ENCODE data around the gene FCRL4.
"Not testable (repeated sequence)": the region's sequence is repeated elsewhere in the genome, so short reads cannot be mapped to it uniquely, and the experiment has no call there.

FCRL4 gene

GRCh38 chr1:157562515-157562914 lies 35.4 kb downstream of the FCRL4 start:
- TF ChIP-seq CTCF (IDR thresholded peaks at IDR 0.05; ENCODE audit: poor library complexity, severe bottlenecking) = no peak
- H3K4me3 ChIP-seq (ENCODE audit: severe bottlenecking) = no peak overlapping the region
- H3K27me3 ChIP-seq (ENCODE audit: insufficient read depth, poor library complexity, severe bottlenecking) = peaks cover 8% of the 10 kb centered on the region
- DNase-seq (ENCODE audit: low spot score) (no peak), ATAC-seq (ENCODE audit: low read depth) (no peak)
- H3K27ac ChIP-seq (ENCODE audit: poor library complexity, severe bottlenecking) = no peak overlapping the region
- no peaks in the 10 kb centered on the region for H3K4me1 ChIP-seq (ENCODE audit: insufficient read depth, poor library complexity, severe bottlenecking)
- no peaks in the 10 kb centered on the region for H3K9me3 ChIP-seq (ENCODE audit: severe bottlenecking)
- no peaks in the 10 kb centered on the region for H3K36me3 ChIP-seq (ENCODE audit: low read depth)

DNA sequence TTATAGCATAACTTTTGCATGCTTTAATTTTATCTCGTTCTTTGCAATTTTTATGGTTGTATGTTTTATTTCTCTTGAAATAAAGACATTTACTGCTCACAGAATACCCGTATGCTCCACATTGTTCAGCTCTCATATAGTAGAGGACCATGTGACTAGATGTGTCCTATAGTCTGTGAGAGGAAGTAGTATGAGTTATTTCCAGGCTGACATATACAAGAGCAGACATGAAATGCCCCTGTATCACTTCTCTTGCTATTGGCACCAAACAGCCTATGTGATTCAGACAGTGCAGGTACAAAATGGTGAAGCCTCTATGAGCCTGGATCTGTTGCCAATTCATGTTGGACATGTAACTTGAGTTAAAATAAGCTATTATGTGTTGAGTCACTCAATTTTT lies 39.8 kb downstream of the FCRL4 start:
- H3K4me1 ChIP-seq (ENCODE audit: insufficient read depth, poor library complexity, severe bottlenecking) = no peaks in the 10 kb centered on the region
- TF ChIP-seq CTCF (IDR thresholded peaks at IDR 0.05; ENCODE audit: poor library complexity, severe bottlenecking) = no peak
- ATAC-seq (ENCODE audit: low read depth) = 0 out of 3 replicates have a peak, but pooled peaks have one; percentile 33
- DNase-seq (ENCODE audit: low spot score) = no peak
- no peak overlapping the region for H3K4me3 ChIP-seq (ENCODE audit: severe bottlenecking)
- H3K27me3 ChIP-seq (ENCODE audit: insufficient read depth, poor library complexity, severe bottlenecking) = peaks cover 8% of the 10 kb centered on the region
- H3K9me3 ChIP-seq (ENCODE audit: severe bottlenecking) = no peaks in the 10 kb centered on the region
- H3K36me3 ChIP-seq (ENCODE audit: low read depth) = no peaks in the 10 kb centered on the region
- no peak overlapping the region for H3K27ac ChIP-seq (ENCODE audit: poor library complexity, severe bottlenecking)

DNA sequence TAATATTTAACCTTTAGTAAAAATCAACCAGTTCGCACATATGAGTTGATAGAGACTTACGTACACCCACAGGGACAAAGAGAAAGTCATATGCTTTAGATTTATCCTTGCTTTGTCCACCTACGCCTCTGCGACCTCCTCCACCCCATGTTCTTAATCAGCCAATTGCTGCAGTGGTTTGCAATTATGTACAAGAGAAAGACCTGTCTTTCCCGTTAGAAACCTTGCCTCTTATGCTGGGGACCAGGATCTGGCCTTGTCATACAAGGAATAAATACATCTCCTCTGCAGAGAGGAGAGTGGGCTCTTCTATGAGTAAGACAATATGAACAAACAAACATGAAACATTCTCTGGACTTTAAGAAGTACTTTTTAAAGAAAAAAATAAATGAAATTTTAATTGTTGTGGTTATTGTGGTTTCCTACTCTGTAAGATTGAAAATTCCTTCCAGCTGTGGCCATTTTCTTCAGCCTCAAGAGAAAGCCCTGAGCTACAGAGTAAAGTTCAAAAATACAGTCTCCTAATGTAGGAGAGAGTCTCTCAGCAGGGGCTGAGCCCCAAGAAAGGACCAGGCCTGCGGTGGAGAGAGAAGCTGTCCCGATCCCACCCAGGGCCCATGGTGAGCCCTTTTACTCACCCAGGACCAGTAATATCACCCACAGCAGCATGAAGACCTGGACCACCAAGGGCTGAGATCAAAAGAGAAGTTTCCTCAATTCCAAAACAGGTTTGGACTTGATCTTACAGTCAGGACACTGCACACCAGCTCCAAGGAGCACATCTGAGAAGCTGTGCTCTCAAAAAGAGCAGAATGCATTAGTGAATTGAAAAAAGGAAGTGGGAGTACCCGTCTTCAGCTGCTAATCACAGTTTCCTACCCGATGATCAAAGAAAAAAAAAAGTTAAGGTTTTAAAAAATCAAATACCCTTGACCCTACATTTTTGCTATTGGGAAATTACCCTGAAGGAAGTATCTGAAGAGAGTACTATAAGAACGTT lies 45.9 kb downstream of the FCRL4 start, which contains the start of gene FCRL5:
Gene FCRL5, minus strand, starts transcription at position 822 of the 1,000 bp plus-strand sequence. Its CDS starts 153 bp downstream, at position 669.
- Histone ChIP-seq H3K27ac (ENCODE audit: poor library complexity, severe bottlenecking) (no peak within 1 kb of the TSS), H3K4me3 (ENCODE audit: severe bottlenecking) (no peak within 1 kb of the TSS), H3K4me1 (ENCODE audit: insufficient read depth, poor library complexity, severe bottlenecking) (no peaks in the 10 kb centered on the region), H3K36me3 (ENCODE audit: low read depth) (no peaks in the 10 kb centered on the region), H3K9me3 (ENCODE audit: severe bottlenecking) (no peaks in the 10 kb centered on the region), H3K27me3 (ENCODE audit: insufficient read depth, poor library complexity, severe bottlenecking) (no peaks in the 10 kb centered on the region)
- DNase-seq (ENCODE audit: low spot score) (no peak), ATAC-seq (ENCODE audit: low read depth) (no peak)
- no peak for TF ChIP-seq CTCF (IDR thresholded peaks at IDR 0.05; ENCODE audit: poor library complexity, severe bottlenecking)

GRCh38 chr1:157548081-157548480 lies 49.8 kb downstream of the FCRL4 start:
- H3K4me1 ChIP-seq (ENCODE audit: insufficient read depth, poor library complexity, severe bottlenecking); H3K9me3 ChIP-seq (ENCODE audit: severe bottlenecking); H3K36me3 ChIP-seq (ENCODE audit: low read depth); H3K4me3 ChIP-seq (ENCODE audit: severe bottlenecking); H3K27me3 ChIP-seq (ENCODE audit: insufficient read depth, poor library complexity, severe bottlenecking); H3K27ac ChIP-seq (ENCODE audit: poor library complexity, severe bottlenecking); DNase-seq (ENCODE audit: low spot score); ATAC-seq (ENCODE audit: low read depth): not testable (repeated sequence)

GRCh38 chr1:157542676-157543075 lies 55.2 kb downstream of the FCRL4 start:
- Histone ChIP-seq H3K36me3 (ENCODE audit: low read depth) (no peaks in the 10 kb centered on the region), H3K27ac (ENCODE audit: poor library complexity, severe bottlenecking) (no peak overlapping the region), H3K9me3 (ENCODE audit: severe bottlenecking) (no peaks in the 10 kb centered on the region), H3K4me3 (ENCODE audit: severe bottlenecking) (no peak overlapping the region), H3K4me1 (ENCODE audit: insufficient read depth, poor library complexity, severe bottlenecking) (no peaks in the 10 kb centered on the region), H3K27me3 (ENCODE audit: insufficient read depth, poor library complexity, severe bottlenecking) (peaks cover 4% of the 10 kb centered on the region)
- DNase-seq (ENCODE audit: low spot score) (no peak), ATAC-seq (ENCODE audit: low read depth) (no peak)
- no peak for TF ChIP-seq CTCF (IDR thresholded peaks at IDR 0.05; ENCODE audit: poor library complexity, severe bottlenecking)
